GM18502 (cell line): ENCODE results near the gene HMX1.

Experiments
- ATAC-seq: cut with Tn5 transposase; IDR thresholded peaks from one replicate; pipeline ENCODE4 v1.9.1; 2021; ENCODE audit warnings: mild to moderate bottlenecking; ENCODE audit not compliant: unreplicated experiment, poor library complexity

The HMX1 gene

DNA sequence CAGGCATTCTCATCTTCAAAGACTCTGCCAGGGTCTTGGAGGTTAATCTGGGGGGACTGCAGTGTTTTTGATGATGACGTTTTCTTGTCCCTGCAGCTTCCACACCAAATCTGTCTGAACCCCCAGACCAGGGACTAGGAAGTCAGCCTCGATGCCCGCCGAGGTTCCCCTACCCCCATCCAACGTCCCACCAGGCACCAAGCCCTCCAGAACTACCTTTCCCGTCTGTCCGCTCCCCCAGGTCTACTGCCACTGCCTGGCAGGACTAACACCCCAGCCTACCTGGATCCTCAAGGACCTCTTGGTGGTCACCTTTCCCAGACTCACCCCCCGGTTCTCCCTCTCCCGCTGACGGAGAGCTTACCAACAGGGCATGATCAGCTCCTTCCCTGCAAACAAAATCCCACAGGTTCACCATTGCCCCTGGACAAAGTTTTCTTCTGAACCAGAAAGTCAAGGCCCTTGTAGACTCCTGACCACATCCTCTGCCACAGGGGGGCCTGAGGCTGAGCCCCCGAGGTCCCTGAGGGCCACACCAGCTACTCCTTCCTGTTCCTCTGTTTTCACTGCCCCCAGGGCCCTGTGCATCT is 40.9 kb downstream of the HMX1 start:
- no peak for ATAC-seq

DNA sequence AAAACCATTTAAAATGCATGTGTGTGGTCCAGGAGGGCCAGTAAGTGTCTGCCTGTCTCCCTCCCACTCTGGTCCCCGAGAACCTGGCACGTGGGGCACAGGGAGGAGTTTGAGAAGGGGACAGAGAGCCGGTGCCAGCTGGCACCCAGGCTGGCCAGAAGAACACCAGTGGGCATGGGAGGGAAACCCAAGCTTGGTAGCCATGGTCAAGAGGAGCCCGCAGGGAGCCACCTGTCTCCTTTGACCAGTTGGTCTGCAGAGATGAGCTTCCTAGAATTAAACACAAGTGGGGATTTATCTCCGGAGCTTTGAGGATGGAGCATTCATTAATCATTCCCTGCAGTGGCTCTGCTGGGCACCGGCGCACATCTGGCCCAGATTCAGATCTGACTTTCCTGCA is 41.6 kb downstream of the HMX1 start:
- no peak for ATAC-seq

DNA sequence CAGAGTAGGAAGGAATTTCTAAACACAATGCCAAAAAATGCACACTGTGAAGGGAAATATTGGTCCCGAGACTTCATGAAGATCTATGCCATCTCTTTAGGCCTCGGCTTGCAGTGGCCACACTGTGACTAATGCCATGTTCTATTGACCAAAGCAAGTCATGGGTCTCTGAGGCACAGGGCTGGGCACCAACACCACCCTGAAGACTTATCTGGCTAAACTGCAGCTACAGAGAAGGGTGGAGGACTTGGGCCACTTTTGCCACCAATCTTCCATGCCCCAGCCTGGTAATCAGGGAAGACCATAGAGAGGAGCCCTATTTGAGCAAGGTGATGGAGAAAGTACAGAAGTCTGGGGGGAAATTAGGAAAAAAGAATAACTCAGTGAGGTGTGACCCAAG is 42.1 kb downstream of the HMX1 start:
- ATAC-seq, result no peak

DNA sequence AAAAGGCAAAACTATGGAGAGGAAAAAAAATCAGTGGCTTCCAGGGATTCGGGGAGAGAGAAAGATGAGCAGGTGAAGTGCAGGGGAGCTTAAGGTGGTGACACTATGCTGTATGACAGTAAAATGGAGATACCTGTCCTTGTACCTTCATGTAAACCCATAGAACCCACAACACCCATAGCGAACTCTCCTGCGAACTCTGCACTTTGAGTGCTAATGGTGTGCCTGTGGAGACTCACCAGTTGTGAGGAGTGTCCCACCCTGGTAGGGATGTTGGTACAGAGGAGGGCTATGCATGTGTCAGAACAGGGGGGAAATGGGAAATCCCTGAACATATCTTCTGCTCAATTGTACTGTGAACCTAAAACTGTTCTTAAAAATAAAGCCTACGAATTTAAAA is 42.8 kb downstream of the HMX1 start:
- ATAC-seq, result no peak

DNA sequence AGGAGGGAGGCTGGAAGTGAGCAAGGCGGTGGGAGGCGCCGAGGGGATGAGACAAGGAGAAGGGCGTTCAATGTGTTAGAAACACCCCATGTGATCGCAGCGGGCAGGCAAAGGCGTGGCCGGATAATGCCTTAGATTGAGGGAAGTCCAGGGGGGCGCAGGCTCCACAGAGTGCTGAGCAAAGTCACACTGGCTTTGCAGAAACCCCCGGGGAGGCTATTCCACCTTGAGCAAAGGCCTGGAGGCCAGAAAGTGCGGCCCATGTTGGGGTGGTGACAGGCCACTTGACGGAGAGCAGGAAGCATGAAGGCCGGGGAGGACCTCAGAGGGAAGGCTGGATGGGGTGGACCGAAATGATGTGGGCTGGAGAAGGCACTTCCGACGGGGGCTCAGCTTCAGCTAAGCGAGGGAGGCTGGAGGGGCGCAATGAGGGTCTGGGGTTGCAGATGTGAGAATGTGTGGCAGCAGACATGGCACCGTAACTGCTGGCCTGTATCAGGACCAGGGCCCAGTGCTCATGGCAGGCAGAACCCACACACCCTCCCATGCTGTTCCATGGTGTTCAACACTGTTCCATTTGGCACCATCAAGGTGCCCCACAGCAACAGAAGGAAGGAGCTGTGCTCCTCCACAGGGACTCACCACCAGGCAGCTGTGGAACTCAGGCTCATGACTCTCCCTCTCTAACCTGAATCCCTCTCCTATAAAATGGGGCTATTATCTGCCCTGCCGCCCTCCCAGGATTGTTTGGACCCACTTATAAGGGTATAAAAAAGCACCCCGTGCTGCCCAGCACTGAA is 50.3 kb downstream of the HMX1 start:
- ATAC-seq, result no peak

DNA sequence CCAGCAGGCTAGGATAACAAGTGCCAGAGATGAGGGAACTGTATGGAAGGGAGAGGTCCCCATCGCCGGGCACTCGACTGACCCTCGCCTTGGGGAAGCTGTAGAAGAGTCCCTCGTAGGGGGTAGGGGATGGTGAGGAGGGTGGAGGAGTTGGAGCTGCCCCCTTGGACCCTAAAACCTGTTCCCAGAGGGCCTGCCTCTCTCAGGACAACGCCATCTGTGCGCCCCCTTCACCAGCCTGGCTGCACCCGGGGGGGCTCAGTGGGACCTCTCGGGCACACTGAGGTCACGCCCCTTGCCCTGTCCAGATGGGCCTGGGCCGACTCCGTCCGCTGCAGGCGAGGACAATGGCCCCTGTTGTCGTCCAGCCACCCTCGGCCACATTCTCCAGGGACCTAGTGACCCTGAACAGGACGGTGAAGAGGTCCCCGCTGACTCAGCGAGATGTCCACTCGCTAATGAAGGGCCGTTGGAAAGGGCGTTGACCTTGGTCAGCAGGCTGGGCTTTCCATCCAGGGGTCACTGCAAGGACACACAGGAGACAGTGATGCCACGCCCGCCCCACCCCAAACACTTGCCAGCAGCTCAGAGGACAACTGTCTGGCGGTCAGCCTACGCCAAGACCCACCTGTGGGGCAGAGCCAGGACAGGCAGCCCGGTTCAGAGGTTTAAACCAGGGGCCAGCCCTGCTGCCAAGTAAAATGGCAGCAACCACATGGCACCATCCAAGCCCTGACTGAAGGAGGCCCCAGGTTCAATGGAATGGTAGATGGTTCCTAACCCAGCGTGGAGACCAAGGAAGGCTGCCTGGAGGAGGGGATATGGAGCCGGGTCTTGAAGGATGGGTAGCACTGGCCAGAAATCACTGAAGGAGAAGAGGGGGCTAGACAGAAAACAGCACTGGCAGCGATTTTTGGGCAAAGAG is 51.2 kb downstream of the HMX1 start:
- no peak for ATAC-seq

DNA sequence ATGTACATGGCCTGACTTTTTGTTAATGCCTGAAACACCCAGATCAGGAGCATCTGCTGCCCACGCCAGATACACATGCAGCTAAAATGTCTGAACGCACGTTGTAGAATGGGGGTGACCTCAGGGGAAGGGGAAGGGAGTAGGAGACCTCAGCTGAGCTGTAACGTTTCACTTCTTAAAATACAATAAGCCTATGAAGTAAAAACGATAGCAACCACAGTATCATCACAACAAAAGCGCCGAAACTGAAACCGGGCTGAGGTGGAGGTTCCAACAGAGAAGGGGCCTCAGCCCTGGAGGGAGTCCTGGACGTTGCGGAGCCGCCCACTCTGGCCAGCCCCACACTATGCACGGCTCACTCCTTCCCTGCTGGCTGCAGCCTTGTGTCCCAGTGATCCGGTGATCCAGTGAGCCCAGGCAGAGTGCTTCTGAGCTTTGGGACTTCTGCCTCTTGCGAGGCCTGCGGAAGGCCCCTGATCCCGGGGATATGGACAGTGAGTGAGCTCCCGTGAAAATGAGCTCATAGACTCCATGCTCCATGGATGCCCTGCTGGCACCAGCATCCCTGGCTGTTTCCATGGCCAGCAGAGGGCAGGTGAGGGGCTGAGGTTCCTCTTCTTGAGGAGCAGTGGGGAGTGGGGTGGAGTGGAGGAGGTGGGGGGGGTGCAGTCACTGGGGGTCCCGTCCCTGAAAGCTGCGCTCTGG is 52.0 kb downstream of the HMX1 start:
- ATAC-seq, result no peak

DNA sequence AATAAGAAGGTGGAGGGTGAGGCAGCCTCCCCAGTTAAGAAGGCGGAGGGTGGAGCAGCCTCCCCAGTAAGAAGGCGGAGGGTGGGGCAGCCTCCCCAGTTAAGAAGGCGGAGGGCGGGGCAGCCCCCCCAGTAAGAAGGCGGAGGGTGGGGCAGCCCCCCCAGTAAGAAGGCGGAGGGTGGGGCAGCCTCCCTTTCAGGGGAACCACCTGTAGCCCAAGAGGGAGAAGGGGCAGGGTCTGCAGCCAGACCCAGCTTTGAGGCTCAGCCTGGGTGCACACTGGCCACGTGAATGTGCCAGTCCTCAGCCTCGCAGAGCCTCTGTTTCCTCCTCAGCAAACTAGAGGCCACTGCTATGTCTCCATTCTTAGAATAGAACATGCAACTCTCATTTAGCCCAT is 52.6 kb downstream of the HMX1 start:
- ATAC-seq, result no peak

DNA sequence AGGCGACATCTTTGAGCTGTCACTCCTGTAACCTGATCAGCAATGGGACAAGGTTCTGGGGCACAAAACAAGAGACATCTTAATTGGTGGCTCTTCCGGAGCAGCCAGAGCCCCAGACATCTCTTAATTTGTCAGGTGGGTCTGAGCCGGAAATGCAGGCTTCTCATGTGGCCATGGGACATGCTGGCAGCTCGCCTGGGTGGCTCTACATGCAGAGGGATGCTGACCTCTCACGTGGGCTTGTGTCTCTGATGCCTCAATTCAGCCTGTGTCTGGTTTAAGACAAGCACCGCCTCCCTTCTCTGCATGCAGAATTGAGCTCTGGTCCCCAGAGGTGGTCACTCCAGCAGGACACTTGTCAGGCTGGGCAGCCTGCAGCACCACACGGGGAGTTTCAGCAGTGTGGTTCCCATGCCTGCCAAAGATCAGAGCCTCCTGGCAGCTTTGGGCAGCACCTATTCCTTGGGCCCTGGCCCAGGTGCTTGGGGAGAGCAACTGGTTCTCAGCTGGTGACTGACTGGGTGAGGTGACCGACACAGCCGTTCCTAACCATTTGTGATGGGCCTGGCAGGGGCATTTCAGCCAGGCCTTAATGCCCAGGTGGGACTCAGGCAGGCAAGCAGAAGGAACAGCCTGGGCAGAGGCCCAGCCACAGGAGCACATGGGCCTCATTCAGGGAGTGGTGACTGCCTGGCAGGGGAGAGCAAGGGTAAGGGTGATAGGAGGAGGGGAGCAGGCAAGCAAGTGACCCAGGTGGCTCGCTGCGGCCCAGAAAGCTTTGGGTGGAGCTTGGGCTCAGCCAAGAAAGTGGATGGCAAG is 53.4 kb downstream of the HMX1 start:
- ATAC-seq, result no peak

DNA sequence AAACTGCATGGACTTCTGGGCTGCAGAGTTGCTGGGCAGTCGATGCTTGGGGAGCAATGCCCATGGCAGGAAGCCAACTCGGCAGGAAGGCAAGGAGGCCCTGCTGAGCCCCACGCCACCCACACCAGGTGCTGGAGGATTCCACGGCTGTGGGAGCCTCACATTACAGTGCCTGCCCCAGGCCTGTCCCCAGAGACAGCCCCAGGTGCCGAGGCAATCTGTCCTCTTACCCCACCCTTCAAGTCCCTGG is 53.9 kb downstream of the HMX1 start:
- no peak for ATAC-seq

DNA sequence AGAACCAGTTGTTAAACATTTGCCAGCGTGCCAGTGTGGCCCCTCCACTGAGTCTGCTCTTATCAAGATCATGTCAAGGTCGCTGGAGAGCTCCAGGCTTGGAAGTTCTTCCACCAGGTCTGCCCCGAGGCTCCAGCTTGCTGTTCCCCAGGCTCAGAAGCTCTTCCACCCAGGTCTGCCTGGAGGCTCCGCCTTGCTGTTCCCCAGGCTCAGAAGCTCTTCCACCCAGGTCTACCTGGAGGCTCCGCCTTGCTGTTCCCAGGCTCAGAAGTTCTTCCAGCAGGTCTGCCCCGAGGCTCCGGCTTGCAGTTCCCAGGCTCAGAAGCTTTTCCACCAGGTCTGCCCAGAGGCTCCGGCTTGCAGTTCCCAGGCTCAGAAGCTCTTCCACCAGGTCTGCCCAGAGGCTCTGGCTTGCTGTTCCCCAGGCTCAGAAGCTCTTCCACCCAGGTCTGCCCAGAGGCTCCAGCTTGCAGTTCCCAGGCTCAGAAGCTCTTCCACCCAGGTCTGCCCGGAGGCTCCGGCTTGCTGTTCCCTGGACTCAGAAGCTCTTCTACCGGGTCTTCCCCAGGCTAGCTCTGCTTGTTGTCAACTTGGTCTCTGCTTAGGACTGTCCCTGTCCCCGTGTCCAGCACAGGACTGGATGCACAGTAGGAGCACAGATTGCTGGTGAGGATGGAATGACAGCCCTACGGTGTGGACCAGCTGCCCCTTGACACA is 54.4 kb downstream of the HMX1 start:
- no peak for ATAC-seq
